Nephron (organoid): ENCODE results near the gene ZDHHC23.

ENCODE experiments used
- H3K27ac Mint-ChIP-seq, 3 experiments: 2 replicates each; pipeline ENCODE4 v1.8.0; 2020; ENCODE audit warnings: mixed read lengths in 3 of 3, mild to moderate bottlenecking in 2 of 3, moderate library complexity in 1 of 3
- H3K27me3 Mint-ChIP-seq: 2 replicates; pipeline ENCODE4 v1.8.0; 2021; ENCODE audit warnings: low read depth, mild to moderate bottlenecking, moderate library complexity, mixed read lengths
- H3K36me3 Mint-ChIP-seq: 2 replicates; pipeline ENCODE4 v1.8.0; 2020; ENCODE audit warnings: low read depth, mixed read lengths
- H3K4me1 Mint-ChIP-seq: 2 replicates; pipeline ENCODE4 v1.8.0; 2020; ENCODE audit warnings: mixed read lengths
- H3K4me3 Mint-ChIP-seq, 3 experiments: 2 replicates each; pipeline ENCODE4 v1.8.0; 2020; ENCODE audit warnings: mild to moderate bottlenecking in 3 of 3, mixed read lengths in 3 of 3, moderate library complexity in 2 of 3
- H3K9me3 Mint-ChIP-seq: 2 replicates; pipeline ENCODE4 v1.8.0; 2020; ENCODE audit warnings: mixed read lengths
- TF ChIP-seq, protein P1 (sequence below), 3 experiments: fragments of 200-600 bp; sonication (generic); IDR thresholded peaks; one replicate each; pipeline ENCODE4 v1.5.0; 2021; ENCODE audit warnings: antibody characterized with exemption in 3 of 3; ENCODE audit not compliant: unreplicated experiment in 3 of 3

Gene ZDHHC23

DNA sequence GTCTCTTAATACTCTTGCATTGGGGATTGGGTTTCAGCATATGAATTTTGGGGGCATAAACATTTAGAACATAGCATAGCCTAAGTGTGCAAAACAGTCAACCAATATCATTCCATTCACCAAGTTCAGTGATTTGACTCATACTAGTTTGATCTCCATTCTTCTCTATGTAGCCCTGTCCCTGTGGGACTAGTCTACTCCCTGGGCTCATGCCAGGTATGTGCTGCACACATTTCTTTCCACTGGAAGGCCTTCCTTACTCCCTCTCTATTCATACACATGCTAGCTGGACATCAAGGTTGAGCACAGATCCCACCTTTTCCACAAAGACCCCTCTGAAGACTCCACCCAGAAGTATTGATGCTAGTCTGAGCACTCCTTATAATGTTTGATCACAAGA, 5.1 kb downstream of the ZDHHC23 start:
- Mint-ChIP-seq H3K27me3 (peaks cover 33% of the 10 kb centered on the region), H3K4me1 (no peaks in the 10 kb centered on the region), H3K36me3 (peaks cover 4% of the 10 kb centered on the region), H3K4me3 (no peak overlapping the region), H3K27ac (no peak overlapping the region), H3K9me3 (no peaks in the 10 kb centered on the region)
- TF ChIP-seq, protein P1, sequence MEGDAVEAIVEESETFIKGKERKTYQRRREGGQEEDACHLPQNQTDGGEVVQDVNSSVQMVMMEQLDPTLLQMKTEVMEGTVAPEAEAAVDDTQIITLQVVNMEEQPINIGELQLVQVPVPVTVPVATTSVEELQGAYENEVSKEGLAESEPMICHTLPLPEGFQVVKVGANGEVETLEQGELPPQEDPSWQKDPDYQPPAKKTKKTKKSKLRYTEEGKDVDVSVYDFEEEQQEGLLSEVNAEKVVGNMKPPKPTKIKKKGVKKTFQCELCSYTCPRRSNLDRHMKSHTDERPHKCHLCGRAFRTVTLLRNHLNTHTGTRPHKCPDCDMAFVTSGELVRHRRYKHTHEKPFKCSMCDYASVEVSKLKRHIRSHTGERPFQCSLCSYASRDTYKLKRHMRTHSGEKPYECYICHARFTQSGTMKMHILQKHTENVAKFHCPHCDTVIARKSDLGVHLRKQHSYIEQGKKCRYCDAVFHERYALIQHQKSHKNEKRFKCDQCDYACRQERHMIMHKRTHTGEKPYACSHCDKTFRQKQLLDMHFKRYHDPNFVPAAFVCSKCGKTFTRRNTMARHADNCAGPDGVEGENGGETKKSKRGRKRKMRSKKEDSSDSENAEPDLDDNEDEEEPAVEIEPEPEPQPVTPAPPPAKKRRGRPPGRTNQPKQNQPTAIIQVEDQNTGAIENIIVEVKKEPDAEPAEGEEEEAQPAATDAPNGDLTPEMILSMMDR (IDR thresholded peaks at IDR 0.05; ENCODE audit: unreplicated experiment in 3 of 3) = no peak

DNA sequence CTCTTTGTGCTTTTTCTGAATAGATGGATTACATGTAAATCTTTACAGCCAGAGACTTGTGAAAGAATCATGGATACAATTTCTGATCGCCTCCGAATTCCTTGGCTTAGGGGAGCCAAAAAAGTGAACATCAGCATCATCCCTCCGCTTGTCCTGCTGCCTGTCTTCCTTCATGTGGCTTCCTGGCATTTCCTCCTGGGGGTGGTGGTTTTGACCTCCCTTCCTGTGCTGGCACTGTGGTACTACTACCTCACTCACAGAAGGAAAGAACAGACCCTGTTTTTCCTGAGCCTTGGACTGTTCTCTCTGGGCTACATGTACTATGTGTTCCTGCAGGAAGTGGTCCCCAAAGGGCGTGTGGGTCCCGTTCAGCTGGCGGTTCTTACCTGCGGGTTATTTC, 5.9 kb downstream of the ZDHHC23 start:
- Mint-ChIP-seq H3K27ac (no peak overlapping the region), H3K4me3 (no peak overlapping the region), H3K4me1 (no peaks in the 10 kb centered on the region), H3K36me3 (peaks cover 4% of the 10 kb centered on the region), H3K9me3 (no peaks in the 10 kb centered on the region), H3K27me3 (peaks cover 33% of the 10 kb centered on the region)
- TF ChIP-seq, protein P1 (IDR thresholded peaks at IDR 0.05; ENCODE audit: unreplicated experiment in 3 of 3) = no peak

DNA sequence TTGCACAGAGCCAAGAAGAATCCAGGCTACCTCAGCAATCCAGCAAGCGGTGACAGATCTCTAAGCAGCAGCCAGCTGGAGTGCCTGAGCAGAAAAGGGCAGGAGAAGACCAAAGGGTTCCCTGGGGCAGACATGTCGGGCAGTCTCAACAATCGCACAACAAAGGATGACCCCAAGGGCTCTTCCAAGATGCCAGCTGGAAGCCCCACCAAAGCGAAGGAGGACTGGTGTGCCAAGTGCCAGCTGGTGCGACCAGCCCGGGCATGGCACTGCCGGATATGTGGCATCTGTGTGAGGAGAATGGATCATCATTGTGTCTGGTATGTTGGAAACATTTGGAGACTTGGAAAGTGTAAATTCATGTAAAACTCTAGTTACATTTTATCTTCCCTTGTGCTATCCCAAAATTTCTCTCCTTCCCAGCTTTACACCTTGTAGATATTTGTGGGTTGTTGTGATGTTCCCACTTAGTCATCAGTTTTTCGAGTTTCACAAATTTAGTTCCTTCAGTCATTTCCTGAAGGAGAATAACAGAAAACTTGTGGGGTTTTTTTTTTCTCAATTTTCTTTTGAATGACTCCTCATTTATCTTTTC, 6.4 kb downstream of the ZDHHC23 start:
- Mint-ChIP-seq H3K27ac (no peak overlapping the region), H3K9me3 (no peaks in the 10 kb centered on the region), H3K36me3 (peaks cover 4% of the 10 kb centered on the region), H3K4me3 (no peak overlapping the region), H3K27me3 (peaks cover 28% of the 10 kb centered on the region), H3K4me1 (no peaks in the 10 kb centered on the region)
- TF ChIP-seq, protein P1 (IDR thresholded peaks at IDR 0.05; ENCODE audit: unreplicated experiment in 3 of 3) = no peak

DNA sequence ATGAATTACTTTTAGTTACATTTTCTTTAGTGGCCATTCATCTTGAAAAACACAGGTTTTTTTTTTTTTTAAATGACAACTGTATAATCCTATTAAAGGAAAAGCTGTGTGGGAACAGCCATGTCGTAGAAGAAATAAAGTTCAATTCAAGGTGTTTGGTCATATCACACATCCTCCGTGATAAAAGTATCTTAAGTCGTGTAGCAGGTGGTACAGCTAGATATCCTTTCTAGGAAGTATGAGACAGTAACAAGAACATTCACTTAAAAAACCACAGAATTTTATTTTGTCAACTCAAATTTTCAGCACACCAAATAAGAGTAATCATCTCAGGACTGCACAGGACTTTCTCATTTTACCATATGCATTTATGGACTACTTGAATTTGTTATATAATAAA, 16.1 kb downstream of the ZDHHC23 start:
- H3K4me1 Mint-ChIP-seq = no peaks in the 10 kb centered on the region
- no peak overlapping the region for H3K27ac Mint-ChIP-seq
- peaks cover 7% of the 10 kb centered on the region for H3K36me3 Mint-ChIP-seq
- TF ChIP-seq, protein P1 (IDR thresholded peaks at IDR 0.05; ENCODE audit: unreplicated experiment in 3 of 3) = no peak
- H3K9me3 Mint-ChIP-seq = no peaks in the 10 kb centered on the region
- no peaks in the 10 kb centered on the region for H3K27me3 Mint-ChIP-seq
- H3K4me3 Mint-ChIP-seq = no peak overlapping the region

DNA sequence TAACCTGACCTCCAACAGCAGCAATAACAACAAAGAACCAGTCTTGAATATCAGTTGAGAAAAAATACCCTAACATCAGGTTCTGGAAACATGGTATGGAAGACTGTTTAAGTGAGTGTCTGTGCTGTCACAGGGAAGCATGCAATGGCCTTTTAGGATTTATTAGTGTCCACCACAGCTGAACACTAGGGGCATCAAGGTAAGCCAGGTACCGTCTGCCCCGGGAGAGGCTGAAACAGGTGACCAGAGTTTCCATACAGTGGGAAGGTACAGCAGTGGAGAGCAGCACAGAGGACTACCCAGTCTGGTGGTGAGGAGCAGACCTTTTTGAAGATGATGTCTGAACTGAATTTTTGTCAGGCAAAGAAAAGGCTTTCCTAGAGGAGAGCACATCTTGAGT, 18.4 kb downstream of the ZDHHC23 start:
- TF ChIP-seq, protein P1 (IDR thresholded peaks at IDR 0.05; ENCODE audit: unreplicated experiment in 3 of 3) = no peak
- no peak overlapping the region for H3K27ac Mint-ChIP-seq
- no peaks in the 10 kb centered on the region for H3K27me3 Mint-ChIP-seq
- no peaks in the 10 kb centered on the region for H3K9me3 Mint-ChIP-seq
- no peaks in the 10 kb centered on the region for H3K4me1 Mint-ChIP-seq
- no peak overlapping the region for H3K4me3 Mint-ChIP-seq
- peaks cover 11% of the 10 kb centered on the region for H3K36me3 Mint-ChIP-seq

DNA sequence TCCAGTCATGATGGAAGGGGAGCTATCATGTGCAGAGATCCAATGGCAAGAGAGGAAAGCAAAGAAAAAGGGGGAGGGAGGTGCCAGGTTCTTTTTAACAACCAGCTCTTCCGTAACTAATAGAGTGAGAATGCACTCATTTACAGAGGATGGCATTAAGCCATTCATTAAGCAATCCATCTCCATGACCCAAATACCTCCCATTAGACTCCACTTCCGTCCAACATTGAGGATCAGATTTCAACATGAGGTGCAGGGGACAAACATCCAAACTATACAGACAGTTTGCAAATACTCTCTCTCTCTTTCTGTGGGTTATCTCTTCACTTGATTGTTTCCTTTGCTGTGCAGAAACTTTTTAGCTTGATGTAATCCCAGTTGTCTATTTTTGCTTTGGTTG, 21.2 kb downstream of the ZDHHC23 start:
- H3K27me3 Mint-ChIP-seq = no peaks in the 10 kb centered on the region
- no peak overlapping the region for H3K27ac Mint-ChIP-seq
- H3K4me1 Mint-ChIP-seq = no peaks in the 10 kb centered on the region
- peaks cover 27% of the 10 kb centered on the region for H3K36me3 Mint-ChIP-seq
- TF ChIP-seq, protein P1 (IDR thresholded peaks at IDR 0.05; ENCODE audit: unreplicated experiment in 3 of 3) = no peak
- H3K9me3 Mint-ChIP-seq = peaks cover 28% of the 10 kb centered on the region
- H3K4me3 Mint-ChIP-seq = no peak overlapping the region
